ENCODE measurements around the gene UCK1.

GRCh38 chr9:131503626-131504465 lies 27.2 kb downstream of the UCK1 start:
- TF ChIP-seq SUZ12 (IDR thresholded peaks at IDR 0.05; ENCODE audit: extremely low read depth, insufficient read depth, insufficient read length) (no peak), YY1 (IDR thresholded peaks at IDR 0.05; ENCODE audit: insufficient read depth, insufficient read length) (no peak), ZNF274 (IDR thresholded peaks at IDR 0.05; ENCODE audit: low read depth, low read length) (no peak)

Measured in NT2/D1 (cell line).